ENCODE measurements around the gene DENND1B. TPM values are rescaled to one million over a fixed set of nuclear protein-coding genes. Genes with fewer than 3 reads are reported as not detected.

The DENND1B gene
- total RNA-seq, 1 experiment from 2014 or later, result 6.3 TPM

- Histone ChIP-seq H3K18ac (ENCODE audit: insufficient read length, low read depth, low read length) (no peak overlapping the region), H3K27me3 (ENCODE audit: insufficient read depth, low read length) (no peaks in the 10 kb centered on the region), H3K9ac (ENCODE audit: extremely low read depth, insufficient read length, low read length) (no peak overlapping the region), H4K8ac (replicated peaks; ENCODE audit: insufficient read length, low read depth, low read length) (no peak overlapping the region), H4K5ac (ENCODE audit: insufficient read length, low read depth, low read length) (no peak overlapping the region), H3K79me2 (ENCODE audit: insufficient read depth, low read length) (no peaks in the 10 kb centered on the region), H2BK12ac (ENCODE audit: insufficient read length, low read depth, low read length) (no peak overlapping the region), H2BK120ac (ENCODE audit: low read depth, low read length, poor library complexity, severe bottlenecking) (no peak overlapping the region), H3K4me1 (ENCODE audit: insufficient read depth, low read length) (no peaks in the 10 kb centered on the region), H3T11ph (ENCODE audit: low read length) (no peak overlapping the region), H2BK5ac (ENCODE audit: insufficient read length, low read length) (no peak overlapping the region), H3K14ac (ENCODE audit: insufficient read depth, low read length) (no peak overlapping the region), H3K23me2 (ENCODE audit: insufficient read length, low read depth, low read length, poor library complexity, severe bottlenecking) (no peaks in the 10 kb centered on the region), H2AFZ (ENCODE audit: low read length) (no peak overlapping the region), H3K9me3 (ENCODE audit: control insufficient read depth, low read depth, low read length) (no peaks in the 10 kb centered on the region), H3K27ac (ENCODE audit: insufficient read length, low read depth, low read length) (no peak overlapping the region), H4K91ac (ENCODE audit: insufficient read length, low read depth, low read length) (no peak overlapping the region), H2AK5ac (ENCODE audit: insufficient read length, low read length) (no peak overlapping the region), H4K20me1 (ENCODE audit: control insufficient read depth, insufficient read depth, insufficient read length) (no peaks in the 10 kb centered on the region), H3K56ac (ENCODE audit: insufficient read length, low read depth, low read length) (no peak overlapping the region), H3K4me2 (ENCODE audit: insufficient read depth, insufficient read length, low read length) (no peak overlapping the region), H2BK20ac (ENCODE audit: low read depth, low read length, poor library complexity, severe bottlenecking) (no peak overlapping the region), H3K23ac (ENCODE audit: insufficient read length, low read depth, low read length) (no peak overlapping the region), H2BK15ac (ENCODE audit: low read depth, low read length) (no peak overlapping the region), H3K4ac (ENCODE audit: low read depth, low read length) (no peak overlapping the region), H3K79me1 (ENCODE audit: insufficient read depth, low read depth, low read length, poor library complexity, severe bottlenecking) (no peaks in the 10 kb centered on the region)
- no peak overlapping the region for H3K27ac Mint-ChIP-seq
- H3K27me3 Mint-ChIP-seq (ENCODE audit: low read depth), result no peaks in the 10 kb centered on the region
- WGBS (ENCODE audit: extremely low coverage, insufficient read length, low lambda C conversion rate), result no CpG with 5 or more reads among the region's 6 CpGs
- no peaks in the 10 kb centered on the region for H3K36me3 Mint-ChIP-seq (ENCODE audit: insufficient read depth in 1 of 3, low read depth in 3 of 3)
- no peaks in the 10 kb centered on the region for H3K4me1 Mint-ChIP-seq
- no peak overlapping the region for H3K4me3 Mint-ChIP-seq
- DNase-seq, result no peak
- H3K9me3 Mint-ChIP-seq, result no peaks in the 10 kb centered on the region
- TF ChIP-seq, protein P1, sequence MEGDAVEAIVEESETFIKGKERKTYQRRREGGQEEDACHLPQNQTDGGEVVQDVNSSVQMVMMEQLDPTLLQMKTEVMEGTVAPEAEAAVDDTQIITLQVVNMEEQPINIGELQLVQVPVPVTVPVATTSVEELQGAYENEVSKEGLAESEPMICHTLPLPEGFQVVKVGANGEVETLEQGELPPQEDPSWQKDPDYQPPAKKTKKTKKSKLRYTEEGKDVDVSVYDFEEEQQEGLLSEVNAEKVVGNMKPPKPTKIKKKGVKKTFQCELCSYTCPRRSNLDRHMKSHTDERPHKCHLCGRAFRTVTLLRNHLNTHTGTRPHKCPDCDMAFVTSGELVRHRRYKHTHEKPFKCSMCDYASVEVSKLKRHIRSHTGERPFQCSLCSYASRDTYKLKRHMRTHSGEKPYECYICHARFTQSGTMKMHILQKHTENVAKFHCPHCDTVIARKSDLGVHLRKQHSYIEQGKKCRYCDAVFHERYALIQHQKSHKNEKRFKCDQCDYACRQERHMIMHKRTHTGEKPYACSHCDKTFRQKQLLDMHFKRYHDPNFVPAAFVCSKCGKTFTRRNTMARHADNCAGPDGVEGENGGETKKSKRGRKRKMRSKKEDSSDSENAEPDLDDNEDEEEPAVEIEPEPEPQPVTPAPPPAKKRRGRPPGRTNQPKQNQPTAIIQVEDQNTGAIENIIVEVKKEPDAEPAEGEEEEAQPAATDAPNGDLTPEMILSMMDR (conservative IDR thresholded peaks at IDR 0.05), result no peak
Observed at GRCh38 chr1:197606168-197606845, 169.0 kb downstream of the DENND1B start.
